Measurements from ENCODE around the gene AATK.

AATK gene

DNA sequence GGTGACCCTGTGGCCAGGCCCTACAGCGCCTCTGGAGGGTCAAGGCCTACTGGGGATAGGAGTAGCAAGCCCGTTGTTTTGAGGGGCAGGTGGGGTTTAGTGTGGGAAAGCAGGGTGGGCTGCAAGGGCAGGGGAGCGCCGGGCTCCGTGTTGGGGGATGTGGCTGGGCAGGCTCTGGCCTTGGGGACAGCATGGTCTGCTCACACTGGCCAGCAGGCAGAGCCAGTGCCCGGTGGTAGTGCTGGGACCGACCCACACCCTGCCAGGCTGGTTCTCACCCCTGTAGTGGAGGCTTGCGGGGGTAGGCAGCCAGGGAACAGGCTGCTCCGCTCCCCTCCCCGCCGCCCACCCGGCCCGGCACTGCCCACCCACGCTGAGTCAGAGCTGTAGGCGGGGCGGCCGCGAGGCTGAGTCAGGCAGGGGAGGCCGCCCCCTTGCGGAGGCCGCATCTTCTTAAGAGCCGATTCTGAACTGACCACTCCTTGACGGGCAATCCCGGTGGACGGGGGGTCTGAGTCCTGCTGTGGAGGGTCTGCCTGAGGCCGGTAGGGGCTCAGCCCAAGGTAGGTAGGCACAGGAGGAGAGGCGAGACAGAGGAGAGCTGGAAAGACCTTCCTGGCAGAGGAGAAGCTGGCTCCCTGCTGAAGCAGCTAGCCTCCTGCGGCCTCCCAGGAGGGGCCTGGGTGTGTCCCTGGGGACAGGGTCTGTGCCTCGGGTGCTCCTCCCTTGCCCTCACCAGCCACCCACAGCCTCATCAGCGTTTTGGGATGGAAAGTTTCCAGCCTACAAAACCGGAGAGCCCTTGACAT is 68.7 kb downstream of the AATK start:
- TF ChIP-seq ZNF274 (IDR thresholded peaks at IDR 0.05; ENCODE audit: low read depth, low read length) = no peak

DNA sequence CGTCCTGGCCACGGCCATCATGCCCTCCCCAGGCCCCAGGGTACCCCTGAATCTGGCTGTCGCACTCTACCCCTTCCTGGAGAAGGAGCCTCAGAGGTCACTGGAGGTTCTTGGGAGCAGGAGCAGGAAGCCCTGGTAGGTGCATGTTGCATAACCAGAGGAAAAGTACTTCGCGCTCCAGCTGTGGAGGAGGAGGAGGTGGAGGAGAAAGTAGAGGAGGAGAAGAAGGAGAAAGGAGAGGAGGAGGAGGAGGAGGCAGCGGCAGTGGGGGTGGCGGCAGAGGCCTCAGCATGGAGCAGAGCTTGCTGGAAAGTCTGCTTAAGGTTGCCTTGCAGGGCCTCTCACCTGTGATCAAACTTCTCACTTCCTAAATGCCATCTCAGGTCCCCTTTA is 69.3 kb downstream of the AATK start:
- TF ChIP-seq ZNF274 (IDR thresholded peaks at IDR 0.05; ENCODE audit: low read depth, low read length) = no peak
- H3K4me3 ChIP-seq (ENCODE audit: low read length) = no peak overlapping the region

More for the DNA sequence above, 68.7 kb downstream of the AATK start:
- no peak overlapping the region for H3K4me3 ChIP-seq (ENCODE audit: low read length)

DNA sequence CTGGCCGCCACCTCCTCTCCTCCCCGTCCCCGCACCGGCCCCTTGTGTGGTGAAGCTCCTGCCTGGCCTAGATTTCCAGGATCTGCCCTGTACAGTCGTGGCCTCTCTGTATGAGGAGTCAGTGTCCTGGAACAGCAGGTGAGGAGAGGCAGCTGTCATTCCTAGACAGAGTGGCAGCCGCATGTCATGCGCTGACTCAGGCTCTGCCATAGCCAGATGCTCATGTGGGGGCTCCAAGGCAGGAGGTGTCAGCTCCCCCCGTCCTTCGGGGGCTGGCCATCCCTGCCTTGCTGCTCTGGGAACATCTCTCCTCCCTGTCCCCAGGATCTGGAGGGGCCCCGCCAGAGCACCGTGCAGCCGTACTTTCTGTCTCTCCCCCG is 70.6 kb downstream of the AATK start:
- no peak overlapping the region for H3K4me3 ChIP-seq (ENCODE audit: low read length)
- no peak for TF ChIP-seq ZNF274 (IDR thresholded peaks at IDR 0.05; ENCODE audit: low read depth, low read length)

DNA sequence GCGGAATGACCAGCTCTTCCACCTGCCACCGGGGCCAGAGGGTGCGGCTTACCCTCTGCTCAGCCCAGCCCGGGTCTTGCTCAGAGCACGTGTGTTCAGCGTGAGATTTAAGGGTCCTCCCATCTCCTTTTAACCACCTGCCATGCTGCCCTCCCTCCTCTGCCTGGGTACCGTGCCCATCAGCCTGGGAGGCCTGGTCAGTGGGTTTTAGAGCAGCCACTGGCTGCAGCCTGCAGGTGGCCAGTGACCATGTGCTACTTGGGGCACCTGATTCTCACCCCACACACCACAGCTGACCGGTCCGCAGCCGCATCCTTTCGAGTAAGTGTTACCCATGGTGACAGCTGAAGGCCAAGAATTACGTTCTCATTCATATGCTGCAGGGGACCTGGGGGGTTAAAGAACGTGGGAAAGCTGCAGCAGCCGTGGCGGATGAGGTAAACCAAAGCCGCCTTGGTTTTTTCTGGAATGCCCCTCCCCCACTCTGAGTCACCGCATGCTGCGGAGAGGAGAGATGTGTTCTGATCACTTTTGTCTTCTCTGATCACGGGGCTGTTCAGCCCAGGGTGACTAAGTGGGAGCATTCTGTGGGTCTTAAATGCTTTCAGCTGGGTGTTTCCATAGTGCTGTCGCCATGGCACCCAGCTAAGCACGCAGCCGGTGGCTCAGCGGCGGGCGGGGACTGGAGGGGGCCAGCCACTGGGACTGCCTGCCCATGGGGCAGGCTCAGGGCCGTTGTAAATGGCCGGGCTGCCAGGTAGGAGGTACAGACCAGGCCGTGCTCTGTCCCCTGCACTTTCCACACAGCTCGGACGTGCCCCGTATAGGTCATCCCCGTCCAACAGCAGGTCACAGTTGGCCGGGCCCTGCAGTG is 71.3 kb downstream of the AATK start:
- no peak overlapping the region for H3K4me3 ChIP-seq (ENCODE audit: low read length)
- no peak for TF ChIP-seq ZNF274 (IDR thresholded peaks at IDR 0.05; ENCODE audit: low read depth, low read length)

DNA sequence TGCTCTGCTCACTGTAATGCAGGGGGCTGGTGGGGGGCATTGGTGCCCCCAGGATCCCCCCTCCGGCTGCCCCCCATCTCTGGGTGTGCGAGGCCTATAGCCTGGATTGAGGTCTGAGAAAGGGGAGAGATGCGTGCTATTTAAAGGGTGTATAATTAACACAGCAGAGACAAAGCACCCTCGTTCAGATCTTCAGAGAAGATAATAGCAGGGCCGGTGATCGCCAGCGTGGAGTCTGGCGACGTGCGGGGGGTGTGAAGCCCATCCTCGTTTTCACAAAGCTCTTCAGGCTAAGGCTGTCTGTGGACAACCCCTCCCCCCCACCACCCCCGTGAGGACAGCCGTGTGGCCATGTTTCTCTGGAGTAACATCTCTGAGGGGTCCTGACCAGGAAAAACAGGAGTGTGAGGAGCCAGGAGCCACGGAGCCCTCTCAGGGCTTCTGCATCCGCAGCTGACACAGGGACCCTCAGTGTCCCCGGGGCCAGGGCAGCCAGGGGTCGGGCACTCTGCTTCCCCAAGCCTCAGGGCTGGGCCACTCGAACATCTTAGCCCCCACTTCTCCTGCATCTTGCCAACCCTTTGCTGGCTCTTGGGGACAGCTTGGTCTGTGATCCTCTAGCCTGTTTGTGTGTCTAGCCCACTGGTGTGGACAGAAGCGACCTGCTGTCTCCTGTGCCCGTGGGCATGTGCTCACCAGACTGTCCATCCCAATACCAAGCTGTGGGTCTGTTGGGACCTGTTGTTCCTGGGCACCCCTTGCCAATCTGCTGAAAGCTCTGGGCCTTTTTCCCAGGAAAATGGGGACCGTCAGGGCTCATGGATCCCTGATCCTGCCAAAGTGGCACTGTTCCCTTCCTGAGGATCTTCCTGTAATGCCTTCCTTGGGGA is 72.2 kb downstream of the AATK start:
- no peak overlapping the region for H3K4me3 ChIP-seq (ENCODE audit: low read length)
- no peak for TF ChIP-seq ZNF274 (IDR thresholded peaks at IDR 0.05; ENCODE audit: low read depth, low read length)

DNA sequence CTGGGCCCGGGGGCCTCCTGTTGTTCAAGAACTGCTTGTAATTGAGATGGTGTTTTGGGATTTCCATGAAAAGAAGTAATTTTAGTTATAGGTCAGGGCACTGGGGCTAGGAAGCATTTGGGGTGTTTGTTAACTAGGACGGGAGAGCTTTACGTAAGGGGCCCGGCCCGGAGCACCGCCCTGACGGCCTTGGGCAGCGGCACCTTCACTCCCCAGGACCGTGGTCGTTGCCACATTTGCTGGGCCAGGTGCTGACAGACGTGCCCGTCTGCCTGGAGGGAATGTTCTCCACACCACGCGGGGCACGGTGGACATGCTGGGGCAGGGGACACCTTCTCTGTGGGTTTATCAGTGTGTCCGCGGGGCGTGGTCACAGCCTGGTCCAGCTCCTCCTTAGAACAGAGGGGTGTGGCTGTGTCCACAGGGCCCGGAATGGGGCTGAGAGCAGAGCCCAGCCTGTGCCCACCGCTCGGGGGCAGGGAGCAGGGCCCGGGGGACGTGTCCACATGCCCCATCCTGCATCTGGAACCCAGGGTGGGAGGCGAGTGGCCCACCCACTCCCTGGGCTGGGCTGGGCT is 73.4 kb downstream of the AATK start:
- H3K4me3 ChIP-seq (ENCODE audit: low read length) = no peak overlapping the region
- TF ChIP-seq ZNF274 (IDR thresholded peaks at IDR 0.05; ENCODE audit: low read depth, low read length) = no peak

DNA sequence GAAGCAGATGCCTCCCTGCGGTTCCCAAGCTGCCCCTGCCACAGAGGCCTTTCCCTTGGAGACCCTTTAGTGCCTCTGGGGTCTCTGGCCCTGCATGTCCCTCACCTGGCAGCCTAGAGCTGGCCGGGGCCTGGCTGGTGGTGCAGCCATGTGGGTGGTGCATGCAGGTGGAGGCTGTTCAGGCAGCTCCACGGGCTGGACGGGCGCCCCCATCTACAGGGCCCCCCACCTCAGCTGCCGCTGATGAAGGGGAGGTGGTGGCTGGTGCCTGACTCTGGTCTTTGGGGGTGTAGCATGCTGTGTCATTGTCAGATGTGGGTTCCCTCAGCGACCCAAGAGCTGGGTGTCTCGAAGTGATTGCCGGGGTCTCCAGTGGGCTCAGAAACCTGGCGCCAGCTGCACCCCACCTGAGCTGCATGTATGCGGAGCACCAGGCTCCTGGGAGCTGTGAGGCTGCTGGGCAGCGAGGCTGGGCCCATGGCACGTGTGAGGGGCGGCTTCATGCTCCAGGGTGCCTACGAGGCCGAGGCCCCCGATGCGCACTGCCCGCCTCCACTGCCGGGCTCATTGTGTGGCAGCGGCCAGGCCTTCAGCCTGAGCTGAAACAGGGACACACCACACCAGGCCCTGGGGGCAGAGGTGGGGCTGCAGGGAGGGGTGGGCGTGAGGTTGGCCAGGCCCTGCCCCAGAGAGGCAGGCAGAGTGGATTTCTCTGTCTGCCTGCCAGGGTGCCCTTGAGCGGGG is 74.1 kb downstream of the AATK start:
- no peak for TF ChIP-seq ZNF274 (IDR thresholded peaks at IDR 0.05; ENCODE audit: low read depth, low read length)
- no peak overlapping the region for H3K4me3 ChIP-seq (ENCODE audit: low read length)

DNA sequence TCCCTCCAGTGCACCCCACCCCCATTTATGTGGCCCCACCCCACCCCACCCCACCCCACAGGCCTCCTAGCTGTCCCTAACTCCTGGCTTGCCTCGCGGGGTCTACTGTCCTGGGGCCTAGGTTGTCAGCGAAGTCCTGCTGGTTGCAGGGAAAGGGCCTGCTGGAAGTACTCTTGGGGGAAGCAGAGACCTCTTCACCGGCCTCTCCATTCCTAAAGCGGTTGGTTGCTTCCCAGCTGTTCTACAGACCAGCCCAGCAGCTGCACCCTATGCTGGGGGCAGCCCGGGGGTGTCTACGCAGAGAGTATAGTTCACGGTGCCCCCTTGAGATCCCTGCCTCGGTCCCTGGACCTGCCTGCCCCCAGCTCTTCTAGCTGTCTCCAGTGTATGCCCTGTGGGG is 74.9 kb downstream of the AATK start:
- H3K4me3 ChIP-seq (ENCODE audit: low read length) = no peak overlapping the region
- no peak for TF ChIP-seq ZNF274 (IDR thresholded peaks at IDR 0.05; ENCODE audit: low read depth, low read length)

DNA sequence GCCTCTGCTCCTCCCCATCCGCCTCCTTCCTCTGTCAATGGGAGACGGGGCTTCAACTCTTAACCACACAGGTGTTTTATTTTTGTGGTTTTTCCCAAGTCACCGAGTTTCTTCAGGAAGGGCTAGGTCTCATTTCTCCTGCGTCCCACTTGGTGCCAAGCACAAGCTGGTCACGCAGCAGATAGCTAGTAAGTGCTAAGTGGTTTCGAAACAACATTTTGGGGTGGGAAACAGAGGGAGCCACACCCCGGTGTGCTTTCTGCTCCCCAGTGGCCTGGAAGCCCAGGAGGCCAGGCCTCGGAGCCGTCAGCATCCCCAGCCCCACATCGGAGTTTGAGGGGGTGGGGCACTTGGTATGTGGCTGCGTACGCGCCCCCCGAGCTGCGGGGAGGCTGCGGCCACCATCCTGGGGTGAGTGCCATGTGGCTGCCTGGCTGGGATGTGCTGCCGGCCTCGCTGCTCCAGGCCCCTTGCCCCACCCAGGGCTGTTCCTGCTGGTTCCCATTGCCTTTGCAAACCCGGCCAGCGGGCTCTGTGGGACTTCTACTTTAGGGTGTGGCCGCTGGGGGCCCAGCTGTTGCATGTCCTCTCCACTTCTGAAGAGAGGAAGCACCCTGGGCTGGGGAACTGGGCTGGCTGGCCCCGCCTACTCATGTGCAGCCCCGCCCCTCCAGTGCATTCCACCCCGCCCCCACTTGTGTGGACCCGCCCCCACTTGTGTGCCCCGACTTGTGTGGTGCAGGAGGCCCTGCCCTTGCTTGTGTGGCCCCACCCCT is 75.5 kb downstream of the AATK start:
- no peak overlapping the region for H3K4me3 ChIP-seq (ENCODE audit: low read length)
- no peak for TF ChIP-seq ZNF274 (IDR thresholded peaks at IDR 0.05; ENCODE audit: low read depth, low read length)

DNA sequence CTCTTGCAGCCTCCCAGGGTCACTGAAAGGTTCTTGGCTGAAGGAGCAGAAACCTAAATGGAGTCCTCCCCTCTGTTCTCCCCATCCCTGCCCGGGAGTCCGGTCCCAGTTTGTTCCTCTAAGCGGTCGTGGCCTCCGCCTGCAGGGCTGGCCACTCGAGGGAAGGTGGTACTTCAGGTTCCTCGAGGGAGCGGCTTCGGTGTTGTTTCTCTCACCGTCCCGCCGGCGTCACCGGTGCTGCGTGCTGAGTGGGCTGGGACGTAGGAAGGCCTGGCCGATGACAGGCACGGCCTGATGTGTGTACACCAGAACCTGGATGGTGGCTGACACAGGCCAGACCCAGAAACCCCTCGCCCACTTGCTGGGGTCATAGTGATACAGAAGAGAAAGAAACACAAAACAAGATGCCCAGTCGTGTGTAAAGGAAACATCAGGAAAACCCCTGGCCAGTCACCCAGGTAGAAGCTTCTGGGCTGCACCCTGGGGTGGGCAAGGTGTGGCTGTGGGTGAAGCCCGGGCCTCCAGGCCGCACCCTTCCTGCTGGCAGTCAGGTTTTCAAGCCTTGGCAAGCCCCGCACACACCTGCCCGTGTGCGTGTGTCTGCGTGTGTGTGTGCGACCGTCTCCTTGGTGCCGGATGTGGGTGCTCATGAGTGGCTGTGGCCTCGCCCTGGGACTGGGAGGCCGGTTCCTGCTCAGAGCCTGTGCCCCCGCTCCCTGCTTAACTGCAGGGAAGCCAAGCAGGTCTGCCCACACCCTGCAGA is 79.1 kb downstream of the AATK start:
- no peak for TF ChIP-seq ZNF274 (IDR thresholded peaks at IDR 0.05; ENCODE audit: low read depth, low read length)

DNA sequence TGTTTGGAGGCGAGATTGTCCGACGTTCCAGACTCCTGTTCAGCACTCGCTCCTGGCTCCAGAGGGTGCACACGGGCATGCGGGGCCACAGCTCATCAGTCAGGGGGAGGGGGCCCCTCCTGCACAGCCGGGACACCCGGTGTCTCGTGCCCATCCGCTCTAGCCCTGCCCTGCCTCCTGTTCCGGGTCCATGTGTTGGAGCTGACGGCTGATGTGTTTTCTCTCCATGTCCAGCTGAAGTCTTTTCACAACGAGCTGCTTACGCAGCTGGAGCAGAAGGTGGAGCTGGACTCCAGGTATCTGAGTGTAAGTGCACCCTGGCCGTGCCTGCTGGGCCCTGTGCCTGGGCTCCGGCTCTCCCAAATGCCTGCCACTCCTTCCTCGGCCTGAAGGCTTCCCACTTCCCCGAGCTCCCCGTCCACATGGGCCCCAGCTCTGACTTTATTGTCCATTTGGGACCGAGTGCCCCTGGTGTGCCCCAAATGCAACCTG is 80.6 kb downstream of the AATK start:
- no peak for TF ChIP-seq ZNF274 (IDR thresholded peaks at IDR 0.05; ENCODE audit: low read depth, low read length)

More for the DNA sequence above, 79.1 kb downstream of the AATK start:
- no peak overlapping the region for H3K4me3 ChIP-seq (ENCODE audit: low read length)

More for the DNA sequence above, 80.6 kb downstream of the AATK start:
- no peak overlapping the region for H3K4me3 ChIP-seq (ENCODE audit: low read length)

All from GM08714 (cell line).